ENCODE measurements around the gene INS. TPM values are rescaled to one million over a fixed set of nuclear protein-coding genes. Genes with fewer than 3 reads are reported as not detected.

Gene INS
- polyA plus RNA-seq, 2 of the 4 experiments (the other 2 are of a cell fraction) = not detected

DNA sequence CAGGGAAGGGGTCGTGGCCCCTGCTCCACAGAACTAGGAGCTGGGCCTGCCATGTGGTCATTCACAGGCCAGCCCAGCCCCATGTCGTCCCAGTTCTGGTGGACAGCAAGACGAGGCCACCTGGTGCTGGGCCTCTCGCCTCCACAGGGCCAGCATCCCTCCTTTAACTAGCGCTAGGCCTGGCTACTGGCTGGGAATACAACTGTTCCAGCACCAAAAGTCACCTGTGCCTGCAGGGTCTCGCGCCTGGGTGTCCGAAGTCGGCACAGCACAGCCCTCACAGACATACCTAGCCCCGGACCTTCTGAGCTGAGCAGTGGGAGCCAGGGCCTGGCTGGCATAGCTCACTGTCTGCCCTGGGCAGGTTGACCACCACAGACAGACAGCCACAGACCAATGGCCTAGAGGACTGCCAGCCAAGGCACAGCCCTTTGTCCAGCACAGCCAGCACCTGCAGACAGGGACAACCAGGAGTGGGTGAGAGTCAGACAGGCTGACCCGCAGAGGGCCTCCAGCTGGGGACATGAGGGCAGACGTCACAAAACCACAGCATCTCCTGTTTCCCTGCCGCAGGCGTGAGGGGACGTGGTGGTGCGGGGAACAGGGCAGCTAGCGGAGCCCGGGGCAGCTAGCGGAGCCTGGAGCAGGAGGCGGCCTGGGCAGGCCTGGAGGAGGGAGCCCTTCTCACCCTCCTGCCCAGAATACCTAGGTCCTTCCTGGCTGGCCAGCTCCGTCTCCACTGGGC is 37.8 kb upstream of the INS start:
- ATAC-seq (no peak), FAIRE-seq (no peak), DNase-seq (ENCODE audit: low read depth in 1 of 2, low spot score in 1 of 2) (no peak)
- WGBS (ENCODE audit: missing lambda C conversion rate) = 73% methylated on average over 14 of the region's 21 CpGs
- Histone ChIP-seq H3K27ac (no peak overlapping the region), H3K4me1 (no peaks in the 10 kb centered on the region), H3K9me3 (no peaks in the 10 kb centered on the region), H3K4me2 (no peak overlapping the region), H3K4me3 (no peak overlapping the region)
- CTCF ChIA-PET = interaction anchor here (0.9 to 7.5 kb wide), 16 partner anchors 10 to 333 kb away, joined by 3 to 138 read pairs (median 6); partner anchors contain the start of genes C11orf21, TSPAN32 and TSSC4
- POLR2A ChIA-PET = no interaction called here
- TF ChIP-seq KDM5A (IDR thresholded peaks at IDR 0.05) = no peak
- no peak for TF ChIP-seq NPAS2 (CRISPR knock-in tag; IDR thresholded peaks at IDR 0.05; ENCODE audit: borderline replicate concordance)
- TF ChIP-seq, protein P1, sequence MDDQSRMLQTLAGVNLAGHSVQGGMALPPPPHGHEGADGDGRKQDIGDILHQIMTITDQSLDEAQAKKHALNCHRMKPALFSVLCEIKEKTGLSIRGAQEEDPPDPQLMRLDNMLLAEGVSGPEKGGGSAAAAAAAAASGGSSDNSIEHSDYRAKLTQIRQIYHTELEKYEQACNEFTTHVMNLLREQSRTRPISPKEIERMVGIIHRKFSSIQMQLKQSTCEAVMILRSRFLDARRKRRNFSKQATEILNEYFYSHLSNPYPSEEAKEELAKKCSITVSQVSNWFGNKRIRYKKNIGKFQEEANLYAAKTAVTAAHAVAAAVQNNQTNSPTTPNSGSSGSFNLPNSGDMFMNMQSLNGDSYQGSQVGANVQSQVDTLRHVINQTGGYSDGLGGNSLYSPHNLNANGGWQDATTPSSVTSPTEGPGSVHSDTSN (IDR thresholded peaks at IDR 0.05) = no peak
- TF ChIP-seq, protein P2, sequence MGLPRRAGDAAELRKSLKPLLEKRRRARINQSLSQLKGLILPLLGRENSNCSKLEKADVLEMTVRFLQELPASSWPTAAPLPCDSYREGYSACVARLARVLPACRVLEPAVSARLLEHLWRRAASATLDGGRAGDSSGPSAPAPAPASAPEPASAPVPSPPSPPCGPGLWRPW (IDR thresholded peaks at IDR 0.05) = no peak
- TF ChIP-seq, protein P3, sequence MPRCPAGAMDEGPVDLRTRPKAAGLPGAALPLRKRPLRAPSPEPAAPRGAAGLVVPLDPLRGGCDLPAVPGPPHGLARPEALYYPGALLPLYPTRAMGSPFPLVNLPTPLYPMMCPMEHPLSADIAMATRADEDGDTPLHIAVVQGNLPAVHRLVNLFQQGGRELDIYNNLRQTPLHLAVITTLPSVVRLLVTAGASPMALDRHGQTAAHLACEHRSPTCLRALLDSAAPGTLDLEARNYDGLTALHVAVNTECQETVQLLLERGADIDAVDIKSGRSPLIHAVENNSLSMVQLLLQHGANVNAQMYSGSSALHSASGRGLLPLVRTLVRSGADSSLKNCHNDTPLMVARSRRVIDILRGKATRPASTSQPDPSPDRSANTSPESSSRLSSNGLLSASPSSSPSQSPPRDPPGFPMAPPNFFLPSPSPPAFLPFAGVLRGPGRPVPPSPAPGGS (IDR thresholded peaks at IDR 0.05) = no peak
- no peak for TF ChIP-seq JUN (IDR thresholded peaks at IDR 0.05)

DNA sequence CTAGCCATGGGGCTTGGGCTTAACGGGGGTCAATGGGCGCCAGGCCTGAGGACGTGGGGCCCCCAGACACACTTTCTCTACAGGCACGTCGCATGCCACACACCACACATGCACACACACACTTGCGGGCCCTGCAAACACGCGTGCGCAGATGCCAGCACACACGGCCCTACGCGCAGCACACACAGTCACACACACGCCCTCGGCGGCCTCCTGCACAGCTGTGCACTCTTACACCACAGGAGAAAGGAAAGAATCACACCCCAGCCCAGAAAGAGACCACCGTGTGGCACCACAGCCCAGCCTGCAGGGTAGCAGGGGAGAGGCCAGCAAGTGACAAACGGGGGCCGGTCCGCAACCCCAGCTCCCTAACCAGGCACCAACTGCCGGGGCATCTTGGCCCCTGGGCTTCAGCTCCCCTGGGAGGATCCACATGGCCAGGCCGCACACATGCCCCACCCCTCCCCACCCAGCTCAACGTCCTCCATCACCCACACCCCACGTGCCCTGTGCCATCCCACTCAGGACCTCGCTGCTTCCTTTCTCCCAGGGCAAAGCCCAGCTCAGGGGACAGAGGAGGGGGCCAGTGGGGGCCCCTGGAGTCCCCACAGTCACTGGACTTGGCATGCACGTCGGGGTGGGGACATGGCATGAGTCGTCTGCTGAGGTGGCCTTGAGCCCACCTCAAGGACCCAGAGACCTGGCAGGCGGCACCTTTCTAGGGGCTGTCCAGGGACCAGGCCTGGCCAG is 36.9 kb upstream of the INS start:
- TF ChIP-seq SREBF2 (IDR thresholded peaks at IDR 0.05) (no peak), RAD21 (conservative IDR thresholded peaks at IDR 0.05 in 1 of 2, IDR thresholded peaks at IDR 0.05 in 1 of 2) (no peak), NPAS2 (CRISPR knock-in tag; IDR thresholded peaks at IDR 0.05; ENCODE audit: borderline replicate concordance) (no peak), HDAC2 (IDR thresholded peaks at IDR 0.05) (no peak), RCOR1 (IDR thresholded peaks at IDR 0.05; ENCODE audit: low read depth, low read length) (no peak), HOXA7 (CRISPR knock-in tag; IDR thresholded peaks at IDR 0.05) (no peak), RARB (CRISPR knock-in tag; IDR thresholded peaks at IDR 0.05) (no peak)
- TF ChIP-seq, protein P4, sequence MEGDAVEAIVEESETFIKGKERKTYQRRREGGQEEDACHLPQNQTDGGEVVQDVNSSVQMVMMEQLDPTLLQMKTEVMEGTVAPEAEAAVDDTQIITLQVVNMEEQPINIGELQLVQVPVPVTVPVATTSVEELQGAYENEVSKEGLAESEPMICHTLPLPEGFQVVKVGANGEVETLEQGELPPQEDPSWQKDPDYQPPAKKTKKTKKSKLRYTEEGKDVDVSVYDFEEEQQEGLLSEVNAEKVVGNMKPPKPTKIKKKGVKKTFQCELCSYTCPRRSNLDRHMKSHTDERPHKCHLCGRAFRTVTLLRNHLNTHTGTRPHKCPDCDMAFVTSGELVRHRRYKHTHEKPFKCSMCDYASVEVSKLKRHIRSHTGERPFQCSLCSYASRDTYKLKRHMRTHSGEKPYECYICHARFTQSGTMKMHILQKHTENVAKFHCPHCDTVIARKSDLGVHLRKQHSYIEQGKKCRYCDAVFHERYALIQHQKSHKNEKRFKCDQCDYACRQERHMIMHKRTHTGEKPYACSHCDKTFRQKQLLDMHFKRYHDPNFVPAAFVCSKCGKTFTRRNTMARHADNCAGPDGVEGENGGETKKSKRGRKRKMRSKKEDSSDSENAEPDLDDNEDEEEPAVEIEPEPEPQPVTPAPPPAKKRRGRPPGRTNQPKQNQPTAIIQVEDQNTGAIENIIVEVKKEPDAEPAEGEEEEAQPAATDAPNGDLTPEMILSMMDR (IDR thresholded peaks at IDR 0.05) = no peak
- Histone ChIP-seq H3K27ac (no peak overlapping the region), H3K9me3 (no peaks in the 10 kb centered on the region), H3K4me3 (no peak overlapping the region), H3K4me1 (no peaks in the 10 kb centered on the region), H3K4me2 (no peak overlapping the region)
- DNase-seq (ENCODE audit: low read depth in 1 of 2, low spot score in 1 of 2) (no peak), ATAC-seq (no peak), FAIRE-seq (no peak)
- CTCF ChIA-PET = interaction anchor here (0.6 to 7.5 kb wide), 25 partner anchors 10 to 695 kb away, joined by 3 to 138 read pairs (median 5); partner anchors contain the start of genes C11orf21, TSPAN32 and TSSC4
- POLR2A ChIA-PET = no interaction called here
- 68% methylated on average over 13 of the region's 28 CpGs for WGBS (ENCODE audit: missing lambda C conversion rate)

DNA sequence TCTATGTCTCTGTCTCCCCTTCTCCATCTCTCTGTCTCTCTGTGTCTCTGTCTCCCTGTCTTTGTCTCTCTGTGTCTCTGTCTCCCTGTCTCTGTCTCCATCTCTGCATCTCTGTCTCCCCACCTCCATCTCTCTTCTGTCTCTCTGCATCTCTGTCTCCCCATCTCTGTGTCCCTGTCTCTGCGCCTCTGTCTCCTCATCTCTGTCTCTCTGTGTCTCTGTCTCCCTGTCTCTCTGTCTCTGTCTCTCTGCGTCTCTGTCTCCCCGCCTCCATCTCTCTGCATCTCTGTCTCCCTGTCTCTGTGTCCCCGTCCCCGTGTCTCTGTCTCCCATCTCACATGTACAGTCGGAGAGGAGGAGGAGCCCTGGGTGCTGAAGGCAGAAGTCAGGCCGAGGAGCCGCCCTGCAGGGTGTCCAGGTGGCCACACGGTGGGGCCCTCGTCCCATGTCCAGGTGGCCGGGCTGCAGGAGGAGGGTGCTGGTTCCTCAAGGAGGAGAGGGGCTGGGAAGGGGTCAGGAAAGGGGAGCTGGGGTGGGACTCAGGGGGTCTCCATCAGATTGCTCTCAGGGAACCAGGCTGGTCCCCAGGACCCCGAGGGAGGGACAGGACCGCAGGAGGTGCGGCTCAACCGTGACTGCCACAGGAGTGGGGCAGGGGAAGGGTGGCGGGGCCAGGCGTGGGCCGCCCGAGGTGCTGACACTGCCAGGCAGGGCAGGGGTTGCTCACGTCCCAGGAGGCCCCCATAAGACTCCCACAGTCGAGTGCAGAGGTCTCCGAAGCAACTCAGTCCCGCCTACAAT is 36.2 kb upstream of the INS start:
- peak; percentile 72 to 92 for ATAC-seq
- H3K4me2 ChIP-seq = no peak overlapping the region
- H3K4me3 ChIP-seq = no peak overlapping the region
- FAIRE-seq = no peak
- H3K9me3 ChIP-seq = no peaks in the 10 kb centered on the region
- no peak overlapping the region for H3K27ac ChIP-seq
- WGBS (ENCODE audit: missing lambda C conversion rate) = 47% methylated on average over 13 of the region's 23 CpGs
- peak; percentile 75 to 80 for DNase-seq (ENCODE audit: low read depth in 1 of 2, low spot score in 1 of 2)
- no peaks in the 10 kb centered on the region for H3K4me1 ChIP-seq
- POLR2A ChIA-PET = no interaction called here
- CTCF ChIA-PET = interaction anchor here (0.6 to 7.5 kb wide), 22 partner anchors 10 to 695 kb away, joined by 3 to 138 read pairs (median 6); partner anchors contain the start of genes C11orf21, TSPAN32 and TSSC4
- TF ChIP-seq TP53 (CRISPR knock-in tag; IDR thresholded peaks at IDR 0.05) (no peak), EHMT2 (IDR thresholded peaks at IDR 0.05; ENCODE audit: low read depth) (no peak), RAD21 (conservative IDR thresholded peaks at IDR 0.05 in 1 of 2, IDR thresholded peaks at IDR 0.05 in 1 of 2) (peak; percentile 94), NR3C1 (IDR thresholded peaks at IDR 0.05) (no peak), POLR2AphosphoS2 (conservative IDR thresholded peaks at IDR 0.05; ENCODE audit: low read length) (no peak), BHLHE40 (IDR thresholded peaks at IDR 0.05; ENCODE audit: low read depth, low read length) (no peak), KDM1A (IDR thresholded peaks at IDR 0.05; ENCODE audit: low read depth) (0 out of 2 replicates have a peak, but pooled peaks have one; percentile 30), FOXS1 (CRISPR knock-in tag; IDR thresholded peaks at IDR 0.05) (no peak)
- TF ChIP-seq, protein P2 (IDR thresholded peaks at IDR 0.05) = no peak
- TF ChIP-seq, protein P4 (IDR thresholded peaks at IDR 0.05) = peak; percentile 82
- TF ChIP-seq, protein P5, sequence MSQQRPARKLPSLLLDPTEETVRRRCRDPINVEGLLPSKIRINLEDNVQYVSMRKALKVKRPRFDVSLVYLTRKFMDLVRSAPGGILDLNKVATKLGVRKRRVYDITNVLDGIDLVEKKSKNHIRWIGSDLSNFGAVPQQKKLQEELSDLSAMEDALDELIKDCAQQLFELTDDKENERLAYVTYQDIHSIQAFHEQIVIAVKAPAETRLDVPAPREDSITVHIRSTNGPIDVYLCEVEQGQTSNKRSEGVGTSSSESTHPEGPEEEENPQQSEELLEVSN (IDR thresholded peaks at IDR 0.05; ENCODE audit: borderline replicate concordance, low read depth) = no peak

Data from A549 (cell line).